OCI-LY3 (cell line): Measurements from ENCODE around the gene GEN1.

Source experiments
- H2AFZ ChIP-seq: fragments of 200-600, 300-600 bp; shearing (Covaris generic); 2 replicates; pipeline ENCODE4 v1.6.0; 2014; ENCODE audit warnings: antibody characterized with exemption, low read depth, low read length
- H3K27ac ChIP-seq: fragments of 200-600, 300-600 bp; sonication (generic); 2 replicates; pipeline ENCODE4 v1.5.1; 2014; ENCODE audit warnings: mild to moderate bottlenecking, low read length, moderate library complexity, mixed read lengths
- H3K27me3 ChIP-seq: fragments of 200-600, 300-600 bp; sonication (generic); 2 replicates; pipeline ENCODE4 v1.6.1; 2014; ENCODE audit warnings: low read depth, low read length, mixed read lengths
- H3K36me3 ChIP-seq: fragments of 200-600, 300-600 bp; sonication (generic); replicated peaks from 2 replicates; pipeline ENCODE3; 2014; ENCODE audit warnings: low read depth, low read length, mixed read lengths
- H3K4me1 ChIP-seq: fragments of 300-600, 200-600 bp; sonication (generic); 2 replicates; pipeline ENCODE4 v1.6.1; 2014; ENCODE audit warnings: low read length, mixed read lengths
- H3K4me2 ChIP-seq: fragments of 200-600, 300-600 bp; sonication (generic); 2 replicates; pipeline ENCODE4 v1.6.1; 2014; ENCODE audit warnings: low read length, mixed read lengths
- H3K4me3 ChIP-seq: fragments of 300-600, 200-600 bp; sonication (generic); 2 replicates; pipeline ENCODE4 v1.5.1; 2014; ENCODE audit warnings: antibody characterized with exemption, mild to moderate bottlenecking, low read length, moderate library complexity
- H3K79me2 ChIP-seq: fragments of 300-600, 200-600 bp; shearing (Covaris generic); 2 replicates; pipeline ENCODE4 v1.6.1; 2014; ENCODE audit warnings: mild to moderate bottlenecking, low read length, mixed read lengths
- H3K9ac ChIP-seq: fragments of 300-600, 200-600 bp; shearing (Covaris generic); 2 replicates; pipeline ENCODE4 v1.6.0; 2014; ENCODE audit warnings: mild to moderate bottlenecking, low read length, moderate library complexity
- H3K9me3 ChIP-seq: fragments of 200-600, 300-600 bp; shearing (Covaris generic); 2 replicates; pipeline ENCODE4 v1.6.1; 2014; ENCODE audit warnings: low read length, mixed read lengths; ENCODE audit not compliant: insufficient read depth
- H4K20me1 ChIP-seq: fragments of 200-600, 300-600 bp; sonication (generic); 2 replicates; pipeline ENCODE4 v1.6.1; 2016; ENCODE audit warnings: low read length, mixed read lengths; ENCODE audit not compliant: insufficient read depth
- EZH2phosphoT487 ChIP-seq: fragments of 200-600 bp; shearing (Covaris generic); IDR thresholded peaks from 2 replicates; pipeline ENCODE4 v1.6.1; 2018; ENCODE audit warnings: antibody characterized with exemption, mixed run types, low read depth
- TF ChIP-seq, protein P1 (sequence below): fragments of 200-600, 300-600 bp; sonication (generic); IDR thresholded peaks from 2 replicates; pipeline ENCODE4 v1.5.1; 2014; ENCODE audit warnings: antibody characterized with exemption, low read length, low read depth

The GEN1 gene

DNA sequence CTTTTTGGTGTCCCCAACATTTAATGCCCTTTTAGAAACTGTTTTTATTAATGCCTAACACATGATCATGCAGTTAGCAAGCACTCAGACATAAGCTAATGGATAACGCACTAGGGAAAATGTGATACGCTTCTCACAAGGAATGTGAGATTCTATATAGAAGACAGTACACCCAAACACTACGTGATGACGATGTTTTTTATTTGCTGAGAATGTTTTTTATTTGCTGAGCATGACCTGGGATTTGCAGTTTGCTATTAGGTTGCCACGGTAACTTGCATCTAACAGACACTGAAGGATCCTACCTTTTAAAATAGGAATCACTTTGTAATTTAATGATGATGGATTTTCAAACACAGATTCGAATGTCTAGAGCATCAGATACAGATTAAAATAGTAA is 5.2 kb upstream of the GEN1 start:
- Histone ChIP-seq H3K4me1 (peaks cover 23% of the 10 kb centered on the region), H2AFZ (no peak overlapping the region), H3K9ac (no peak overlapping the region), H4K20me1 (peaks cover 14% of the 10 kb centered on the region; the same call in 1 of the 2 replicates), H3K4me3 (no peak overlapping the region), H3K4me2 (no peak overlapping the region), H3K27me3 (no peaks in the 10 kb centered on the region), H3K79me2 (peaks cover 84% of the 10 kb centered on the region), H3K9me3 (no peaks in the 10 kb centered on the region), H3K36me3 (peaks cover 39% of the 10 kb centered on the region), H3K27ac (no peak overlapping the region)
- TF ChIP-seq EZH2phosphoT487: no peak
- TF ChIP-seq, protein P1, sequence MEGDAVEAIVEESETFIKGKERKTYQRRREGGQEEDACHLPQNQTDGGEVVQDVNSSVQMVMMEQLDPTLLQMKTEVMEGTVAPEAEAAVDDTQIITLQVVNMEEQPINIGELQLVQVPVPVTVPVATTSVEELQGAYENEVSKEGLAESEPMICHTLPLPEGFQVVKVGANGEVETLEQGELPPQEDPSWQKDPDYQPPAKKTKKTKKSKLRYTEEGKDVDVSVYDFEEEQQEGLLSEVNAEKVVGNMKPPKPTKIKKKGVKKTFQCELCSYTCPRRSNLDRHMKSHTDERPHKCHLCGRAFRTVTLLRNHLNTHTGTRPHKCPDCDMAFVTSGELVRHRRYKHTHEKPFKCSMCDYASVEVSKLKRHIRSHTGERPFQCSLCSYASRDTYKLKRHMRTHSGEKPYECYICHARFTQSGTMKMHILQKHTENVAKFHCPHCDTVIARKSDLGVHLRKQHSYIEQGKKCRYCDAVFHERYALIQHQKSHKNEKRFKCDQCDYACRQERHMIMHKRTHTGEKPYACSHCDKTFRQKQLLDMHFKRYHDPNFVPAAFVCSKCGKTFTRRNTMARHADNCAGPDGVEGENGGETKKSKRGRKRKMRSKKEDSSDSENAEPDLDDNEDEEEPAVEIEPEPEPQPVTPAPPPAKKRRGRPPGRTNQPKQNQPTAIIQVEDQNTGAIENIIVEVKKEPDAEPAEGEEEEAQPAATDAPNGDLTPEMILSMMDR: no peak

DNA sequence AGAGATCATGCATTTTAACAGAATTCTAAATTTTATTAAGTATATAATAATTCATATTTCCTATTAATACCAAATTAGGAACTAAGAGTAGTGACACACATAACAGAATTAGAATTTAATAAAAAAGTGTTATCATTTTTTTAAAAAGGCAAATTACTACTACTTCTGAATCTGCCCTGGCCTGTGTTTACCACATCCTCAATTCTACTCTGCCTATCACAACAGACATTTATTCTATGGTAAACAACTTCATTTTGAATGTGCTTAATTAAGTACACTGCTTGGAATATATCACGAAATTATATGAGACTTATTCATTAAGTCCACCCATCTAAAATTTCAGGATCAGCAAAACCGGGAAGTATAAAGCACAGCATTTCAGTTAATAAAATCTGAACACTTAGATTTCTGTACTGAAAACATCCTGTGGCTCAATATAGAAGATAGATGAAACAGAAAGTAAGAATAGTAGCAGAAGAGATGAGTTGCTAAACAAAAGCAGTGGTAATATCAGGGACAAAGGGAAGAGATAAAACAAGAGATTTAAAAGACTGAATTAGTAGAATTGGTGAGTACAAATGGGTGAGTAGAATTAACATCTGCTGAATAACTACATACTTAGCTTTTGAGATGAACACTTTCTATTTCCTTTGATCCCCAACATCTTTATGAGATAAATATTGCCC is 4.0 kb upstream of the GEN1 start:
- H4K20me1 ChIP-seq: peaks cover 22% of the 10 kb centered on the region
- H3K36me3 ChIP-seq: peaks cover 33% of the 10 kb centered on the region
- H3K79me2 ChIP-seq: peaks cover 90% of the 10 kb centered on the region
- H3K4me3 ChIP-seq: peak overlapping the region; percentile 38
- no peak overlapping the region for H3K9ac ChIP-seq
- H3K27ac ChIP-seq: peak overlapping the region; percentile 26; the same call in 1 of the 2 replicates
- no peaks in the 10 kb centered on the region for H3K27me3 ChIP-seq
- peak overlapping the region; percentile 61 for H3K4me2 ChIP-seq
- H3K9me3 ChIP-seq: no peaks in the 10 kb centered on the region
- H2AFZ ChIP-seq: no peak overlapping the region
- TF ChIP-seq EZH2phosphoT487: no peak
- TF ChIP-seq, protein P1: no peak
- H3K4me1 ChIP-seq: peaks cover 23% of the 10 kb centered on the region

DNA sequence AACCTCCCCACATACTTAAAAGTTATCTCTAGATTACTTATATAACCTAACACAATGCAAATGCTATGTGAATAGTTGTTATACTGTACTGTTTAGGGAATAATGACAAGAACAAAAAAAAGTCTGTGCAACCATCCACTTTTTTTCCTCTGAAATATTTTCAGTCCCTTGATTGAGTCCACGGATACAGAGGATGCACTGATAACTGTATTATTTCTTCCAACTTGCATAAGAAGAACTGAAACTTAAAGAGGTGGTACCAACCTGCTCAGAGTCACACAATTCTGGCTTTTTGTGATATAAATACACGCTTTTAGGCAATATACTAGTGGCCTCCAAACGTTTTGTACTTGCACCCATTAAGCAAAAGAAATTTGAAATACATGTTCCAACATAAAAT is 1.7 kb upstream of the GEN1 start:
- peaks cover 21% of the 10 kb centered on the region for H3K36me3 ChIP-seq
- H3K4me3 ChIP-seq: peak overlapping the region; percentile 94
- no peaks in the 10 kb centered on the region for H3K9me3 ChIP-seq
- peak overlapping the region; percentile 89 for H3K27ac ChIP-seq
- peak overlapping the region; percentile 96 for H3K9ac ChIP-seq
- H3K4me2 ChIP-seq: peak overlapping the region; percentile 87
- TF ChIP-seq, protein P1: no peak
- TF ChIP-seq EZH2phosphoT487: no peak
- H3K27me3 ChIP-seq: no peaks in the 10 kb centered on the region
- peaks cover 97% of the 10 kb centered on the region for H3K79me2 ChIP-seq
- H2AFZ ChIP-seq: no peak overlapping the region
- H4K20me1 ChIP-seq: peaks cover 42% of the 10 kb centered on the region
- H3K4me1 ChIP-seq: peaks cover 40% of the 10 kb centered on the region

DNA sequence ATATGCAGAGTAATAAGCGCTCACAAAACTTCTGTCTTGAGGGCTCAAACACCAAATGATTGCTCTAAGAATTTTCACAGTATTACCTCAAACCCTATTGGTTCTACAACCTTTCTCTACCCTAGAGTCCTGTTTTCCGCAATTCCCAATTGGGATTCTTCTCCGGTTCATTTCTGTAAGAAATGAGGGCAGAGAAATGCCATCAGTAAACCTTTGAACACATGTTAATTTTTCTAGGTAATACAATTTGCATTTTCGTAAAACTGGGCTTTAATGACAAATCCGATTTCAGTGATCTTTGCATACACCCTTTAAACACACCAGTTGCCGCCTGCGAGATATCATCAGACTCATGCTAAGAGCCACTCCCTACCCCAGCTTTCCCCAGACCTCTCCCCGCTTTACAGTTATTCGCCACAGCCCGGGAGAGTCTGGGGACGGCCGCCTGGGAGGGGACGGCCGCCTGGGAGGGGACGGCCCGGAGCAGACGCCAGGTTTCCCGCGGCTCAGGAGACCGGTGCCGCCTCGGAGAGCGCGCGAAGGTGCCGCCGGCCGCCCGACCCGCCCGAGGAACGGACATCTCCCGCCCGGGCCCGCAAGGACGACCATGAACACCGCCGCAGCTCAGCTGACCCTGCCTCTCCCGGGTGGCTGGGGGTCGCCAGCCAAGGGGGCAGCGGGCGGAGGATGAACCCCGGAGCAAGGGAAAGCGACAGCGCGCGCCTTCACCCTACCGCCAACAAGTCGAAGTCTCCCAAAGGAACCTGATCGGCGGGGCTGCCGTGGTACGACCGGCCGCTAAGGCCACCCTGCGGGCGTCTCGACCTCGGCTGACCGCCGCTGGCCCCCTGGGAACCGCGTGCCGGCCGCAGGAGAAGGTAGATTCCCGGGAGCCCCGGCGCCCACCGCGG is 791 bp upstream of the GEN1 start:
- TF ChIP-seq, protein P1: no peak
- TF ChIP-seq EZH2phosphoT487: no peak
- peak overlapping the region; percentile 96 for H3K9ac ChIP-seq
- H3K4me3 ChIP-seq: peak overlapping the region; percentile 94
- peaks cover 49% of the 10 kb centered on the region for H3K4me1 ChIP-seq
- no peaks in the 10 kb centered on the region for H3K27me3 ChIP-seq
- peaks cover 99% of the 10 kb centered on the region for H3K79me2 ChIP-seq
- H3K27ac ChIP-seq: peak overlapping the region; percentile 89
- H4K20me1 ChIP-seq: peaks cover 47% of the 10 kb centered on the region
- H2AFZ ChIP-seq: no peak overlapping the region
- peaks cover 21% of the 10 kb centered on the region for H3K36me3 ChIP-seq
- H3K4me2 ChIP-seq: peak overlapping the region; percentile 87
- H3K9me3 ChIP-seq: no peaks in the 10 kb centered on the region
